22Rv1 (cell line): ENCODE data around the gene COPS7A.

Source experiments
- CTCF ChIP-seq: fragments of 450-650 bp; IDR thresholded peaks from 2 replicates; pipeline ENCODE4 v1.5.1; 2017; ENCODE audit warnings: mild to moderate bottlenecking
- ZFX ChIP-seq: fragments of 450-650 bp; IDR thresholded peaks from 2 replicates; pipeline ENCODE4 v1.6.1; 2017; ENCODE audit warnings: antibody characterized with exemption, borderline replicate concordance

GRCh38 chr12:6698352-6699046, 25.3 kb upstream of the COPS7A start:
- TF ChIP-seq CTCF (no peak), ZFX (no peak)
